HEK293 (cell line): ENCODE data around the gene MGAM2.

Experiments used
- CTCF ChIP-seq: fragments of 450-650 bp; formaldehyde crosslinking; IDR thresholded peaks from 2 replicates; pipeline ENCODE4 v1.5.1; 2016; ENCODE audit warnings: missing biosample characterization, missing genetic modification characterization
- GLIS2 ChIP-seq: fragments of 450-650 bp; formaldehyde crosslinking; IDR thresholded peaks from 2 replicates; pipeline ENCODE4 v1.5.1; 2016; ENCODE audit warnings: missing biosample characterization, missing genetic modification characterization
- TCF7L2 ChIP-seq: IDR thresholded peaks from 2 replicates; pipeline ENCODE4 v1.6.1; 2011; ENCODE audit warnings: low read depth, mild to moderate bottlenecking, inconsistent platforms, low read length, moderate library complexity, borderline replicate concordance
- TRIM28 ChIP-seq: IDR thresholded peaks from 2 replicates; pipeline ENCODE4 v1.6.1; 2011; ENCODE audit warnings: low read length, control low read depth, borderline replicate concordance
- ZBTB21 ChIP-seq: fragments of 450-650 bp; formaldehyde crosslinking; IDR thresholded peaks from 2 replicates; pipeline ENCODE4 v1.5.1; 2017; ENCODE audit warnings: missing biosample characterization, missing genetic modification characterization
- ZBTB6 ChIP-seq: fragments of 450-650 bp; formaldehyde crosslinking; IDR thresholded peaks from 2 replicates; pipeline ENCODE4 v1.5.1; 2017; ENCODE audit warnings: missing biosample characterization, missing genetic modification characterization
- ZNF133 ChIP-seq: fragments of 450-650 bp; formaldehyde crosslinking; IDR thresholded peaks from 2 replicates; pipeline ENCODE4 v1.5.1; 2016; ENCODE audit warnings: missing biosample characterization, missing genetic modification characterization
- ZNF138 ChIP-seq: fragments of 450-650 bp; formaldehyde crosslinking; IDR thresholded peaks from 2 replicates; pipeline ENCODE4 v1.5.1; 2016; ENCODE audit warnings: missing biosample characterization, missing genetic modification characterization, borderline replicate concordance
- ZNF157 ChIP-seq: fragments of 450-650 bp; formaldehyde crosslinking; IDR thresholded peaks from 2 replicates; pipeline ENCODE4 v1.5.1; 2016; ENCODE audit warnings: missing biosample characterization, missing genetic modification characterization
- ZNF23 ChIP-seq: fragments of 450-650 bp; formaldehyde crosslinking; IDR thresholded peaks from 2 replicates; pipeline ENCODE4 v1.5.1; 2016; ENCODE audit warnings: missing biosample characterization, missing genetic modification characterization, borderline replicate concordance
- ZNF510 ChIP-seq: fragments of 450-650 bp; formaldehyde crosslinking; IDR thresholded peaks from 2 replicates; pipeline ENCODE4 v1.5.1; 2018; ENCODE audit warnings: mild to moderate bottlenecking, missing genetic modification characterization, missing biosample characterization; ENCODE audit not compliant: insufficient replicate concordance

- TF ChIP-seq ZNF133 (tag by site-specific recombination) = no peak
- TF ChIP-seq ZNF157 (tag by site-specific recombination) = no peak
- TF ChIP-seq ZNF510 (tag by site-specific recombination) = no peak
- TF ChIP-seq CTCF (tag by site-specific recombination) = no peak
- no peak for TF ChIP-seq TCF7L2
- no peak for TF ChIP-seq ZNF23
- TF ChIP-seq ZBTB6 (tag by site-specific recombination) = no peak
- no peak for TF ChIP-seq ZBTB21
- no peak for TF ChIP-seq GLIS2 (tag by site-specific recombination)
- no peak for TF ChIP-seq TRIM28
- TF ChIP-seq ZNF138 (tag by site-specific recombination) = no peak
Measured at GRCh38 chr7:142108728-142109505, 2.6 kb upstream of the MGAM2 start.
